ENCODE data around the gene ZDHHC1. TPM values are rescaled to one million over a fixed set of nuclear protein-coding genes. Genes with fewer than 3 reads are reported as not detected.
A peak's percentile ranks its signal among the peaks of the same experiment; 100 is the strongest.

ZDHHC1 gene
- total and polyA plus RNA-seq, 2 experiments from 2014 or later = 18.7 to 22.4 TPM

GRCh38 chr16:67397036-67397801 lies 19.1 kb downstream of the ZDHHC1 start:
- Histone ChIP-seq H3K36me3 (no peaks in the 10 kb centered on the region), H3K9me3 (ENCODE audit: low read depth) (no peaks in the 10 kb centered on the region), H3K4me1 (ENCODE audit: low read depth) (peaks cover 14% of the 10 kb centered on the region), H3K27ac (no peak overlapping the region), H3K27me3 (peaks cover 36% of the 10 kb centered on the region), H3K4me3 (no peak overlapping the region)
- DNase-seq (ENCODE audit: low read depth in 1 of 2, low spot score in 1 of 2) = no peak
- no peak for TF ChIP-seq CTCF (IDR thresholded peaks at IDR 0.05; ENCODE audit: low read depth, low read length)

GRCh38 chr16:67396159-67397035 lies 19.9 kb downstream of the ZDHHC1 start:
- peaks cover 39% of the 10 kb centered on the region for H3K27me3 ChIP-seq
- peak; percentile 64 to 81 for DNase-seq (ENCODE audit: low read depth in 1 of 2, low spot score in 1 of 2)
- no peak for TF ChIP-seq CTCF (IDR thresholded peaks at IDR 0.05; ENCODE audit: low read depth, low read length)
- H3K36me3 ChIP-seq = no peaks in the 10 kb centered on the region
- no peak overlapping the region for H3K27ac ChIP-seq
- no peak overlapping the region for H3K4me3 ChIP-seq
- H3K9me3 ChIP-seq (ENCODE audit: low read depth) = no peaks in the 10 kb centered on the region
- peaks cover 14% of the 10 kb centered on the region for H3K4me1 ChIP-seq (ENCODE audit: low read depth)

DNA sequence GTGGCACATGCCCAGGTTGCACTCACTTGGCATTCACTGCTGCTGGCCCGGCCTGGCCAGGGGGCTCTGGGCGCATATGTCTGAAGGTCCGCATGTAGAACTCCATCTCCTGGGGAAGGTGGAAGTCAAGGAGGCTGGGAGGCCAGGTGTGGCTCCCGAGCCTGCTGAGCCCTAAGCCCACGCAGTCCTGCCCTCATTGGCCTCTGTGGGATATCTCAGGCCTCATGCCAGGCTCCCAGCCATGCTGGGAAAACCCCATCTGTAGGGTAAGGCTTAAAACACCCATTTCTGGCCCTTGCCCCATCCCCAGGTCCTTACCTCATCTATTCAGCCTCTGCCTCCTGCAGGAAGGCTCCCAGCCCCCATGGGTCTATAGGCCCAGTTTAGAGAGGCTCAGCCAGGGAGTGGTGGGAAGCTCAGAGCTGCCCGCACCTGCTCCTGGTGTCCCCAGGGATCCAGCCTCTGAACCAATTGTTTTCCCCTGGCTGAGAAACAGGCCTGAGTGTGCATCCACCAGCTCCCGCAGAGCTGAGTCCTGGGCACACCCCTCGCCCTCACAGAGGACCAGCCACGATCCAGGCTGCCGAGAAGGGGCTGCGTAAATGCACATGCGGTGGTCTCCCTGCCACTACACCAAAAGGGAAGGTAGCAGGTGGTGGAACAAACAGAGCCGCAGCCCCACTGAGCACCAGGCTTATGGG lies 20.7 kb downstream of the ZDHHC1 start:
- no peak overlapping the region for H3K27ac ChIP-seq

GRCh38 chr16:67395105-67395457 lies 21.2 kb downstream of the ZDHHC1 start:
- Histone ChIP-seq H3K27ac (no peak overlapping the region), H3K27me3 (peaks cover 50% of the 10 kb centered on the region)

More for the DNA sequence above, 20.7 kb downstream of the ZDHHC1 start:
- no peak overlapping the region for H3K4me3 ChIP-seq
- peaks cover 14% of the 10 kb centered on the region for H3K4me1 ChIP-seq (ENCODE audit: low read depth)
- H3K27me3 ChIP-seq = peaks cover 46% of the 10 kb centered on the region
- no peak for DNase-seq (ENCODE audit: low read depth in 1 of 2, low spot score in 1 of 2)
- no peak for TF ChIP-seq CTCF (IDR thresholded peaks at IDR 0.05; ENCODE audit: low read depth, low read length)
- H3K36me3 ChIP-seq = no peaks in the 10 kb centered on the region
- H3K9me3 ChIP-seq (ENCODE audit: low read depth) = no peaks in the 10 kb centered on the region

More at GRCh38 chr16:67395105-67395457, 21.2 kb downstream of the ZDHHC1 start:
- Histone ChIP-seq H3K9me3 (ENCODE audit: low read depth) (no peaks in the 10 kb centered on the region), H3K4me1 (ENCODE audit: low read depth) (peaks cover 14% of the 10 kb centered on the region), H3K36me3 (no peaks in the 10 kb centered on the region), H3K4me3 (no peak overlapping the region)
- DNase-seq (ENCODE audit: low read depth in 1 of 2, low spot score in 1 of 2) = no peak
- TF ChIP-seq CTCF (IDR thresholded peaks at IDR 0.05; ENCODE audit: low read depth, low read length) = no peak
